ENCODE data around the gene RAB36. TPM values are rescaled to one million over a fixed set of nuclear protein-coding genes. Genes with fewer than 3 reads are reported as not detected.

RAB36 gene, protein sequence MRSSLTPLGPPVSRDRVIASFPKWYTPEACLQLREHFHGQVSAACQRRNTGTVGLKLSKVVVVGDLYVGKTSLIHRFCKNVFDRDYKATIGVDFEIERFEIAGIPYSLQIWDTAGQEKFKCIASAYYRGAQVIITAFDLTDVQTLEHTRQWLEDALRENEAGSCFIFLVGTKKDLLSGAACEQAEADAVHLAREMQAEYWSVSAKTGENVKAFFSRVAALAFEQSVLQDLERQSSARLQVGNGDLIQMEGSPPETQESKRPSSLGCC
- 6.1 to 8.3 TPM (median 7.7 TPM) in 5 replicates for total RNA-seq (2022; extraction: Qiagen RNA extraction)

DNA sequence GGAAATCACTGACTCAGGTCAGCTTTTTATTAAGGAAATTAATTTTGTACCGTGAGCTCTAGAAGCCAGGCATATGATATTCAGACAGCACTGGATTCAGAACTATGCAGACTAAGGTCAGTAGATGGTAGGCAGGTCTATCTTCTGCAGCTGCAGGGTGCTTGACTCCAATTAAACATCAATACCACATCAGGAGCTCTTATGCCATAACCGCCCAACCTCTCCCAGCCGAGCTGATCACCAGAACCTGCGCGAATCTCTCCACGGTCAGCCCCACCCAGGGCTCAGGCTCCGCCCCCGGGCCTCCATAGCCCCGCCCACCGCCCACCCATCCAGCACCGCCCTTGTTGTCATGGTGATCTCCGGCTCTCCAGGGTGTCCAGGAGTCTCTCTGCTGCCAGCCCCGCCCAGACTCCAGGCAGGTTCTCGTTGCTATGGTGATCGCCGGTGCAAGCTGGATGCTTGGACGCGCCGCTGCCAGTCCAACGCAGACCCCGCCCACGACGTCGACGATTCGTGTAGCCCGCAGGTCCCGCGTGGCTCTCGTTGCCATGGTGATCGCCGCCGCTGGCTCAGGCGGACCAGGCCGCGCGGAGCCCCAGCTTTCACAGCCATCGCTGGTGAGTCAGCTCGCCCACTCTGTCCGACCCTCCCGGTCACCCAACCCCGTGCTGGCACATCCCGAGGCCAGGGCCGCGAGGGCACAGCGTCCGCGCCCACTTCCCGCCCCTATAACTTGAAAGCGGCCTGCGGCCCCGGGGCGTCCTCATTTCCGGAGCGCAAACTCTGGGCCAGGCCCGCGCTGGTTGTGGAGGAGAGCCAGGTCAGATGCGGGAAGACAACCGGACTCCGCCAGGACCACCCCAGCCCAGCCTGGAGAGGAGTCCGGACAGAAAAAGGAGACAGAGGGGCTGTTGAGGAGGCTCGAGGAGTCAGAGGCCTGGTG is at the start of gene RAB36:
RAB36 (plus strand) TSS at position 546 of the 946 bp plus-strand sequence. CDS start 1,140 bp downstream, outside the sequence.

GRCh38 chr22:23180301-23180892 is 35.1 kb downstream of the RAB36 start, which contains the start of gene BCR:
BCR (plus strand) TSS chr22:23180509; CDS start chr22:23180961, 452 bp downstream.

Other genes starting within 250 kb of the RAB36 start
- 1.7 to 3.4 TPM (median 2.9 TPM) in 5 replicates for gene GNAZ, start 75.0 kb upstream of the RAB36 start, total RNA-seq (2022; extraction: Qiagen RNA extraction)
- 0.61 to 1.2 TPM (median 1.1 TPM) in 5 replicates for gene RSPH14, start 3.5 kb upstream of the RAB36 start, total RNA-seq (2022; extraction: Qiagen RNA extraction)
- 17.3 to 23.6 TPM (median 18.3 TPM) in 5 replicates for gene BCR, start 35.0 kb downstream of the RAB36 start, total RNA-seq (2022; extraction: Qiagen RNA extraction)